H1 (cell line): ENCODE measurements around the gene NMNAT3. TPM values are rescaled to one million over a fixed set of nuclear protein-coding genes. Genes with fewer than 3 reads are reported as not detected.

Experiments
- CTCF ChIA-PET: fragments of 300-600 bp; sonication (Branson Sonifier 250); formaldehyde crosslinking; loops from one replicate; lab custom pipeline; 2021; ENCODE audit not compliant: partially characterized antibody; lab: Charles Lee
- POLR2A ChIA-PET: fragments of 300-600 bp; sonication (Branson Sonifier 250); formaldehyde crosslinking; loops from one replicate; lab custom pipeline; 2021; ENCODE audit warnings: inconsistent platforms; ENCODE audit not compliant: partially characterized antibody; lab: Charles Lee
- DNase-seq, 2 experiments: peaks; one replicate each; pipeline versions ENCODE4 v3.0.0 to v3.0.0-alpha.2; 2010 to 2022; ENCODE audit warnings: low spot score in 2 of 2, low read depth in 1 of 2, mixed read lengths in 1 of 2
- FAIRE-seq: peaks from 2 replicates; lab custom pipeline; 2011; peaks lifted over from hg19 to GRCh38; lab: Jason Lieb, UNC
- H2AFZ ChIP-seq: 2 replicates; pipeline ENCODE4 v1.8.1; 2012; ENCODE audit warnings: low read length, inconsistent platforms
- H2AK5ac ChIP-seq: 2 replicates; pipeline ENCODE4 v1.6.1; 2013; ENCODE audit warnings: low read depth, low read length
- H2BK120ac ChIP-seq: replicated peaks from 2 replicates; pipeline ENCODE3; 2013; ENCODE audit warnings: low read depth, low read length, inconsistent platforms
- H2BK12ac ChIP-seq: 2 replicates; pipeline ENCODE4 v1.6.1; 2013; ENCODE audit warnings: low read depth, low read length
- H2BK15ac ChIP-seq: 2 replicates; pipeline ENCODE4 v1.6.1; 2013; ENCODE audit warnings: low read length
- H2BK20ac ChIP-seq: 2 replicates; pipeline ENCODE4 v1.6.1; 2013; ENCODE audit warnings: low read length
- H2BK5ac ChIP-seq: 2 replicates; pipeline ENCODE4 v1.6.1; 2013; ENCODE audit warnings: low read depth, low read length
- H3K14ac ChIP-seq: 2 replicates; pipeline ENCODE4 v1.6.1; 2013; ENCODE audit warnings: inconsistent platforms; ENCODE audit not compliant: insufficient read length
- H3K18ac ChIP-seq: 2 replicates; pipeline ENCODE4 v1.6.1; 2013; ENCODE audit warnings: low read length; ENCODE audit errors: extremely low read depth
- H3K23ac ChIP-seq: 2 replicates; pipeline ENCODE4 v1.6.1; 2013; ENCODE audit warnings: inconsistent platforms; ENCODE audit not compliant: insufficient read length
- H3K23me2 ChIP-seq: 2 replicates; pipeline ENCODE4 v1.6.1; 2013; ENCODE audit warnings: low read depth, low read length
- H3K27ac ChIP-seq: 2 replicates; pipeline ENCODE4 v1.6.1; 2011; ENCODE audit warnings: low read depth, low read length, inconsistent platforms
- H3K27me3 ChIP-seq, 4 experiments: replicated peaks in 1 of 4; 1 replicate in 1 of 4; 2 replicates in 3 of 4; pipeline versions ENCODE4 v1.6.1 to v1.8.1; 2011 to 2013; ENCODE audit warnings: low read length in 3 of 4, mild to moderate bottlenecking in 3 of 4, inconsistent platforms in 2 of 4, mixed read lengths in 2 of 4, moderate library complexity in 1 of 4; ENCODE audit not compliant: control insufficient read depth in 3 of 4, insufficient read depth in 3 of 4; ENCODE audit errors: extremely low read depth in 1 of 4
- H3K36me3 ChIP-seq, 4 experiments: 2 replicates each; pipeline versions ENCODE4 v1.6.1 to v1.8.1; 2011 to 2013; ENCODE audit warnings: mild to moderate bottlenecking in 4 of 4, low read length in 3 of 4, moderate library complexity in 2 of 4, control low read depth in 1 of 4, inconsistent platforms in 1 of 4; ENCODE audit not compliant: insufficient read depth in 4 of 4, control insufficient read depth in 2 of 4
- H3K4ac ChIP-seq: replicated peaks from 2 replicates; pipeline ENCODE3; 2013; ENCODE audit warnings: low read length, low read depth, mixed read lengths, inconsistent platforms; ENCODE audit not compliant: insufficient read length
- H3K4me1 ChIP-seq, 4 experiments: replicated peaks in 1 of 4; 1 replicate in 1 of 4; 2 replicates in 3 of 4; pipeline versions ENCODE4 v1.6.1 to v1.8.1; 2011 to 2013; ENCODE audit warnings: low read length in 3 of 4, inconsistent platforms in 2 of 4, mixed read lengths in 1 of 4; ENCODE audit not compliant: insufficient read depth in 4 of 4, control insufficient read depth in 3 of 4
- H3K4me2 ChIP-seq, 2 experiments: 2 replicates each; pipeline versions ENCODE4 v1.6.1 to v1.8.1; 2011 to 2013; ENCODE audit warnings: low read depth in 2 of 2, low read length in 2 of 2, control low read depth in 1 of 2, inconsistent platforms in 1 of 2, mild to moderate bottlenecking in 1 of 2; ENCODE audit not compliant: insufficient read depth in 1 of 2
- H3K4me3 ChIP-seq, 4 experiments: fragments of 200-600, 300-600 bp in 1 of 4; sonication (generic), shearing (Covaris generic), sonication (Bioruptor Twin) in 1 of 4; 2 replicates each; pipeline versions ENCODE4 v1.5.1 to v1.8.1; 2011 to 2016; ENCODE audit warnings: low read length in 4 of 4, low read depth in 3 of 4, control low read depth in 2 of 4, inconsistent platforms in 2 of 4, mild to moderate bottlenecking in 2 of 4, mixed read lengths in 1 of 4, moderate library complexity in 1 of 4; ENCODE audit not compliant: insufficient read depth in 2 of 4; ENCODE audit errors: extremely low read depth in 1 of 4
- H3K56ac ChIP-seq: replicated peaks from 2 replicates; pipeline ENCODE3; 2013; ENCODE audit warnings: low read depth, mild to moderate bottlenecking, mixed read lengths, low read length, inconsistent platforms; ENCODE audit not compliant: insufficient read length
- H3K79me1 ChIP-seq: 2 replicates; pipeline ENCODE4 v1.6.1; 2013; ENCODE audit warnings: low read depth, low read length, control low read depth
- H3K79me2 ChIP-seq, 2 experiments: 2 replicates each; pipeline versions ENCODE4 v1.6.1 to v1.8.1; 2012 to 2013; ENCODE audit warnings: low read length in 2 of 2, mild to moderate bottlenecking in 2 of 2, inconsistent platforms in 1 of 2; ENCODE audit not compliant: insufficient read depth in 2 of 2, control insufficient read depth in 1 of 2
- H3K9ac ChIP-seq, 4 experiments: replicated peaks in 1 of 4; 1 replicate in 1 of 4; 2 replicates in 3 of 4; pipeline versions ENCODE4 v1.6.1 to v1.8.1; 2011 to 2013; ENCODE audit warnings: low read depth in 3 of 4, low read length in 3 of 4, control low read depth in 2 of 4, mild to moderate bottlenecking in 2 of 4, moderate library complexity in 2 of 4, inconsistent platforms in 1 of 4; ENCODE audit errors: extremely low read depth in 1 of 4
- H3K9me3 ChIP-seq, 2 experiments: 2 replicates each; pipeline versions ENCODE4 v1.6.1 to v1.8.1; 2012 to 2013; ENCODE audit warnings: mild to moderate bottlenecking in 2 of 2, moderate library complexity in 2 of 2, control low read depth in 1 of 2, inconsistent platforms in 1 of 2, low read depth in 1 of 2, low read length in 1 of 2, mixed read lengths in 1 of 2; ENCODE audit not compliant: insufficient read depth in 2 of 2
- H4K20me1 ChIP-seq, 2 experiments: replicated peaks in 1 of 2; 2 replicates each; pipeline versions ENCODE3 to v1.8.1; 2011 to 2013; ENCODE audit warnings: inconsistent platforms in 2 of 2, low read length in 2 of 2, mild to moderate bottlenecking in 1 of 2; ENCODE audit not compliant: insufficient read depth in 2 of 2, control insufficient read depth in 1 of 2
- H4K5ac ChIP-seq: 2 replicates; pipeline ENCODE4 v1.6.1; 2013; ENCODE audit warnings: low read length, low read depth, mixed read lengths, inconsistent platforms; ENCODE audit not compliant: insufficient read length
- H4K8ac ChIP-seq: 2 replicates; pipeline ENCODE4 v1.8.0; 2013; ENCODE audit warnings: mild to moderate bottlenecking, moderate library complexity, low read length, inconsistent platforms; ENCODE audit not compliant: insufficient read depth; ENCODE audit errors: extremely low read depth
- H4K91ac ChIP-seq: replicated peaks from 2 replicates; pipeline ENCODE3; 2013; ENCODE audit warnings: low read length, mixed read lengths, inconsistent platforms; ENCODE audit not compliant: insufficient read length
- BCL11A ChIP-seq, 2 experiments: IDR thresholded peaks; one replicate each; pipeline ENCODE4 v1.6.1; 2011; ENCODE audit warnings: low read depth in 2 of 2, low read length in 2 of 2, mild to moderate bottlenecking in 2 of 2
- WGBS, 2 experiments: shearing (Covaris generic) in 1 of 2; methylation state at CpG; one replicate each; pipeline versions ENCODE4 v1.1.6 to v1.1.7; 2013 to 2015; ENCODE audit warnings: low lambda C conversion rate in 2 of 2, mixed read lengths in 2 of 2, inconsistent platforms in 1 of 2, low coverage in 1 of 2, missing lambda C conversion rate in 1 of 2; ENCODE audit not compliant: insufficient replicate concordance in 2 of 2, insufficient coverage in 1 of 2, insufficient read length in 1 of 2; ENCODE audit errors: extremely low coverage in 1 of 2, missing lambda C conversion rate in 1 of 2; 5-methylcytosine and 5-hydroxymethylcytosine counted together
- polyA plus RNA-seq, 7 experiments: library from polyadenylated mRNA; depleted of rRNA in 3 of 7; stranded (reverse) in 5 of 7; unstranded in 2 of 7; fragments of >200 nt in 5 of 7; fragments of 200-250 nt in 2 of 7; gene quantifications; 1 replicate in 5 of 7; 2 replicates in 1 of 7; 4 replicates in 1 of 7; pipeline versions ENCODE4 v1.2.1 to v1.2.3, GENCODE V29; 2011 to 2013; ENCODE audit warnings: missing spikeins in 2 of 7, mixed read lengths in 2 of 7
- total RNA-seq: library from RNA; stranded (reverse); fragmentation: NEBNext Ultra II Directional; extraction: Animal tissue kit (Norgen Biotek cat#: 25700); gene quantifications from 2 replicates; pipeline ENCODE4 v1.2.1, GENCODE V29; 2021
- TF ChIP-seq, protein P1 (sequence below): IDR thresholded peaks from 2 replicates; pipeline ENCODE4 v1.6.1; 2012; ENCODE audit warnings: inconsistent platforms
- TF ChIP-seq, protein P2 (sequence below): IDR thresholded peaks from 2 replicates; pipeline ENCODE4 v1.6.1; 2012; ENCODE audit warnings: inconsistent platforms

The NMNAT3 gene
- total and polyA plus RNA-seq, 2 of the 8 experiments (the other 6 are each of a cell fraction or from before 2014, with no cell fraction given): 4.2 to 4.3 TPM

DNA sequence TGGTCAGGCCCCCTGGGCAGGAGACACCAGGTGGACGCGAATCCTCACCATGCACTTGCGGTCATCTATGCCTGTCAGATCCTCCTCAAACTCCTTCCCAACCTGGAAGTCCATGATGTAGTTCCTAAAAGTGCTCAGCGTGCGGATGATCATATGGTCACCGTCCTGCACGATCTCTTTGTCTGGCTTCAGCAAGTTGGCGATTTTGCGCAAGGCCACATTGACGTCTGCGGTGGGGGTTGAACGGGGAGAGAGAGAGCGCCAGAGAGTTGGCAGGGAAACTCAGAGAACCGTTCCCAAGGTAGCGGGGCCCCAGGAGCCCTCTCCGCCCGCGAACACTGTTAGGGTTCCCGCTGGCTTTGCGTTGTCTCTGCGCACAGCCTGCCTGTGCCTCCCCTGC is 139.0 kb downstream of the NMNAT3 start:
- Histone ChIP-seq H2BK12ac (peak overlapping the region; percentile 3; the same call in 1 of the 2 replicates), H3K36me3 (no peaks in the 10 kb centered on the region), H3K4me1 (peaks cover 4 to 33% (median 19%) of the 10 kb centered on the region in 4 experiments), H3K4me3 (peak overlapping the region; percentile 51 to 72 (median 70)), H4K8ac (no peak overlapping the region), H3K79me2 (no peaks in the 10 kb centered on the region), H3K14ac (no peak overlapping the region), H3K18ac (no peak overlapping the region; the same call in 1 of the 2 replicates), H3K27ac (no peak overlapping the region), H4K91ac (peak overlapping the region; percentile 23), H3K9ac (peak overlapping the region in 1 of 4 experiments; percentile 54; a peak in 1 of 7 replicates), H2BK5ac (no peak overlapping the region; the same call in 1 of the 2 replicates), H3K23me2 (peaks cover 7% of the 10 kb centered on the region; the same call in 1 of the 2 replicates), H4K5ac (no peak overlapping the region), H3K27me3 (peaks cover 0 to 24% (median 19%) of the 10 kb centered on the region in 4 experiments; a peak in 4 of 7 replicates), H3K79me1 (no peaks in the 10 kb centered on the region), H2AFZ (peak overlapping the region; percentile 25; the same call in 1 of the 2 replicates), H2BK15ac (no peak overlapping the region; the same call in 1 of the 2 replicates), H3K23ac (no peak overlapping the region), H2AK5ac (no peak overlapping the region), H2BK20ac (no peak overlapping the region), H4K20me1 (no peaks in the 10 kb centered on the region), H3K56ac (no peak overlapping the region), H2BK120ac (no peak overlapping the region), H3K4me2 (peak overlapping the region; percentile 95 to 96), H3K9me3 (no peaks in the 10 kb centered on the region), H3K4ac (no peak overlapping the region)
- ChIA-PET CTCF (interaction anchor here (0.9 to 2.3 kb wide), 2 partner anchors 15 to 19 kb away, joined by 3 to 10 read pairs; no protein-coding TSS in a partner anchor), POLR2A (interaction anchor here (1.1 to 1.6 kb wide), 3 partner anchors 10 to 16 kb away, joined by 5 to 6 read pairs (median 6); no protein-coding TSS in a partner anchor)
- TF ChIP-seq, protein P1, sequence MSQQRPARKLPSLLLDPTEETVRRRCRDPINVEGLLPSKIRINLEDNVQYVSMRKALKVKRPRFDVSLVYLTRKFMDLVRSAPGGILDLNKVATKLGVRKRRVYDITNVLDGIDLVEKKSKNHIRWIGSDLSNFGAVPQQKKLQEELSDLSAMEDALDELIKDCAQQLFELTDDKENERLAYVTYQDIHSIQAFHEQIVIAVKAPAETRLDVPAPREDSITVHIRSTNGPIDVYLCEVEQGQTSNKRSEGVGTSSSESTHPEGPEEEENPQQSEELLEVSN: no peak
- no peak for TF ChIP-seq BCL11A (IDR thresholded peaks at IDR 0.05; ENCODE audit: low read depth in 2 of 2, low read length in 2 of 2)
- TF ChIP-seq, protein P2, sequence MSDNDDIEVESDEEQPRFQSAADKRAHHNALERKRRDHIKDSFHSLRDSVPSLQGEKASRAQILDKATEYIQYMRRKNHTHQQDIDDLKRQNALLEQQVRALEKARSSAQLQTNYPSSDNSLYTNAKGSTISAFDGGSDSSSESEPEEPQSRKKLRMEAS: 0 out of 2 replicates have a peak, but pooled peaks have one; percentile 7
- no peak for DNase-seq
- WGBS, 2 experiments: 22% methylated on average over 21 of the region's 21 CpGs; no CpG with 5 or more reads in 1 of the 2 experiments
- no peak for FAIRE-seq
